Measurements from ENCODE around the gene TCF4.

Gene TCF4

DNA sequence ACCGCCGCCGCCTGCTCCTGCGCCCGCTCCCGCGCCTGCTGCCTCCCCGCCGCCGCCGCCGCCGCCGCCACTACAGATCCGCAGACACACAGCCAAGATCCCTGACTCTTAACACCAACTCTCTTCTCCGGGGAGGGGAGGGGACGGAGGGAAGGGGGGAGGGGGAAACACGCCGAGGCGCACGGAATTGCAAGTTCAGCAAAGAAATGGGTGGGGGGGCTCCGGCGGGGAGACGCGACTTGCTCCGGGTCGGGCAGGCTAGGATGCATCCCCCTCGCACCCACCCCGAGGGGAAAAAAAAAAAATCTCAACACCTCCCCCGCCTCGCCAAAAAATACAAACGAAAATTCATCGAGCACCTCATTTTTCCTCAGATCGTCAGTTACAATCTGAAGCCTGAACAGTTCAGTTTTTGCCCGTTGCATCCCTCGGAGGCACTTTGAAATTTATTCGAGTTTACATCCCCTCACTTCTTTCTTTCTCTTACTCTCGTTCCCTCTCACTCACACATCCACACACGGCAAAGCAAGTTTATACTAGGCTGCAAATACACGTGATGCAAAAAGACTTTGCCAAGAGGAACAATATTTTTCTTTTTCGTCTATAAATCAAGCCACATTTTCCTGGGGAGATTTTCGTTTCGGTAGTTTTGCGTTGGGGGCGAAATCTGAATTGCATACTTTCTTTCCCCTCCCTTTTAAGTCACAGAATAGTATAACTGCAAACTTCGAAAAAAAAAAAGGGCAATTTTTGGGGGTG is at the start of gene TCF4:
TSS of gene TCF4 (minus strand) at position 82 of the 759 bp plus-strand sequence. CDS start 1,076 bp downstream, outside the sequence.
- DNase-seq, result peak; percentile 52

DNA sequence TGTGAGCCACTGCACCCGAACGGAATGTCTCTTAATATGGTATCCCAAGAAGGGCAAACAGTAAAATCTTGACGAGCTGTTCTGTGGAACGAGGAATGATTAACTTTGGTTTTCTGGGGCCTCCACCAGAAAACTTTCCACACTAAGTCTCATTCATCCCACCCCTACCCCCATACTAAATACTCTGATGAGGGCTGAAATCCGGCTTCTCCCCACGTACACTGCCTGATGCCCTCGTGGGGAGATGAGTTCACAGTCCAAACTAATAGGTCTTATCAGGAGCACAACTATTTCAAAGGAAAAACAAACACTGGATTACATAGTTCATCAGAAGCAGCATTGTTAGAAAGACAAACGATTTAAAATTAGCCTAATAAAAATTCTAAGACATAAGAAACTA is 49.2 kb upstream of the TCF4 start:
- DNase-seq, result no peak

DNA sequence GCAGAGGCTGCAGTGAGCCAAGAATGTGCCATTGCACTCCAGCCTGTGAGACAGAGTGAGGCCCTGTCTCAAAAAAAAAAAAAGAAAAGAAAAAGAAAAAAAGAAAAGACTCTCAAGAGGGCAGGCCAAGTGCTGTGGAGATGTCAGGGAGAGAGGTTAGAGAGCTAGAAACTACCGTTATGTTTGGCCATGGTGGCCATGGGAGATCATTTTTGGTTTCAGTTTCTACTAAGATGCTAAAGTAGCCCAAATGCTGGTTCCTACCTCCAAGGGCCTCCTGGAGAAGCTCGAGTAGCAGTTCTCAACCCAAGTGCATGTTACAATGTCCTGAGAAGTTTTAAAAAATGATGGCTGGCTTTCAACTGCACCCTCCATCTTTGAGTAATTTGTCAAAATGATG is 47.4 kb upstream of the TCF4 start:
- peak; percentile 9 for DNase-seq

DNA sequence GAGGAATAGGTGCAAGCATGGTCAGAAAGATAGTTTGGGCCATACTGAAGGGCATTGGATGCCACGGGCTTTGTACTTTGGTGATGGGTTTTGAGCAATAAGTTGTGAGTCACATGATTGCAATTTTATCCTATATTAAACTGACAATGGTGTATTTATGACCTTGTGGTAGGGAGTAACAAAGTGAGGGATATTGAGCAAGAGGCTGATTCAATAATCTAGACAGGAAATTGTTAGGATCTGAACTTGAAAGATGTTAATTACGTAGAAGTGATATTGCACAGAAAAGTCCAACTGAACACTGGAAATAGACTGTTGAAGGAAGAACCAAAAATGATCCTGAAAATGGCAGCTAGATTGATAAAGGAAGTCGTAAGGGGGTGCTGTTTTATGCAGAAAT is 46.6 kb upstream of the TCF4 start:
- DNase-seq, result peak; percentile 7

DNA sequence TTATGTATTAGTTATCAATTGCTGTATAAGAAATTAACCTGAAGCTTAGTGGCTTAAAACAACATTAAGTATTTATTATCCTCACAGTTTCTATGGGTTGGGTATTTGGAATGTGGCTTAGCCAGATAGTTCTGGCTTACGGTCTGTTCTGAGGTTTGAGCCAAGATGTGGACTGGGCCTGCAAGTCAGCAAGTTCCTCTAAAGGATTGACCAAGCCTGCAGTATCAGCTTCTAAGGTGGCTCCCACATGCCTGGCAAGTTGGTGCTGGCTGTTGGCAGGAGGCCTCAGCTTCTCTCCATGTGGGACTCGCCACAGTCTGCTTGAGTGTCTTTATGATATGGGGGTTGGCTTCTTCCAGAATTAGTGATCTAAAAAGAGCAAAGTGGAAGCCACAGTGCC is 45.0 kb upstream of the TCF4 start:
- no peak for DNase-seq

DNA sequence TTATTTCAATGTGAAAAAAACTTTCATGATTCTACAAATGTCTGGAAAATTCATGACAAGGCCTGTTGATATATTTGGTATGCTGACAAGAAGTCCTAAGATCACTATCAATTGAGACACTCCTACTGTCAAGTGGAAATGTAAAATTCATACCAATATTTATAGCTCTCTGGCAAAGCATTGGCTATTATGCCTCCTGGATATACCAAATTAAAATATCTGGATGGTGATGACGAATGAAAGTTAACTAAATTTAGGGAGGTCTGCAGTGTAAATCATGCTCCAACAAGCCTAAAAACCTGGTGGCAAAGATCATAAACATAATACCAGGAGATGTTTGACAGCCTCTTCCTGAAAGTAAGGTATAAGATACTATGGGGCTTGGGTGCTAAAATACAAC is 41.1 kb upstream of the TCF4 start:
- DNase-seq, result no peak

DNA sequence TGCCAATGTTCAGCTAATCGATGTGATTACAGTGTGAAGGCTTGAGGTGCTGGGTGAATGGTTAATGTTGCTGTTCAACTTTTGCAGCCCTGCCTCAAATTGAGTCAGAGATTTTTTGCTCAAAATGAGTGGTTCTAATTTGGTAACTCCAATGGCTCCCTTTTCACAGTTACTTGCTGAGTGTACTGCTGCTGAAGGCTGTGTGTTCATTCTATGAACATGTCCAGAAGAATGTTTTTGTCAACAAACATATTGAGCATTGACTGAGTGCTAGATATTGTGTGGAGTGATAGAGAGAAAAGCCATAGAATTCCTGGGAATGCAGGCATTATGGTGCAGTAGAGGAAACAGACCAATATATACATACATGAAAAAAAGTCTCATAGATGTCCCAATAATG is 39.0 kb upstream of the TCF4 start:
- DNase-seq, result no peak

DNA sequence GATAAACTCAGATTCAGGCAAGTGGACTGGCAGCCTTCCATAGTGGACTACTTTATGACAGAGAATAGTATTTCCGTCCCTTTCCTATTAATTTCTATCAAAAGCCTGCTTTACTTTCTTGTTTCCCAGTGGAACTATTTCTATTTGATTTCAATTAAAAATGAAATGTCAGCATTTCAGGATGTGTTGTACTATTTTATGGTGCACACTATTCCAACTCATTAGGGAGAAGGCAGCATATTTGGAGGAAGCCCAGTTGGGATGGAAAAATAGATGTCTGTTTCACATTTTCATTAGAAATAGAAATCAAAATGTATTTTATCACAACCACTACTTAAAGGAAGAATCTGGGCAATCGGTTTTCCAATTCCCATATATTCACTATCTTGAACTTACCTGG is 37.9 kb upstream of the TCF4 start:
- no peak for DNase-seq

DNA sequence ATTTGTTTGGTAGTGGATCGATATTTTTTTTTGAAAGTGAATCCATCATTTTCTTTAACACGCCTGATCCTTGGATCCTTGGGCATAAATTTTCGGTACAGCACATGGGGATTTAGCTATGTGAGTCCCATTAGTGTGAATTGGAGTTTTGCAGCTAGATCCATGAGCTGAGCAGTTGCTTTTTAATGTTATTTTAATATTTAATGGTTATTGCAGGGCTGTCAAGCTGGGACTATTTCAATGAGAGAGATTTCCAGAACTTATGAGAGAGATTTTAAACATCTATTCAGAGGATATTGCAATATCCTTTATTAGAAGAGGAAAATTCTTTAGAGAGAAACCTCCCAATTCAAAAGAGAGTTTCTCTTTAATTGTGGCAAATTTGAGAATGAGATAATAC is 35.6 kb upstream of the TCF4 start:
- DNase-seq, result no peak

DNA sequence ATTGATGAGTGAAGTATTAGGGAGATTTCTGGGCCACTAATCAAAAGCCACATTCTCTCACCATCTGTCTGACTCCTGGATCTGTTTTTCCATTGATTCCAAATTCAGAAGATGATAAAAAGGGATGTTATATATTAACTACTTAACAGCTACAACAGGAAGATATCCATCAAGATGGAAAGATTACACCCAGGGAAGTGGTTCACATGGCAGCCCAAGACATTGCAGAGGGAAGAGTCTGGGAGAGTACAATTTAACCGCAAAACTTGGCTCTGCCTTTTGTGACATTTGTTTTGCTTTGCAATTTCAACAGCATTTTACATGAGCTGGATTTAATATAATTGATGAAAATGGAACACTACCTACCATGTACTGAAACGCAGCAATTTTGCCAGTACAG is 22.5 kb upstream of the TCF4 start:
- no peak for DNase-seq

DNA sequence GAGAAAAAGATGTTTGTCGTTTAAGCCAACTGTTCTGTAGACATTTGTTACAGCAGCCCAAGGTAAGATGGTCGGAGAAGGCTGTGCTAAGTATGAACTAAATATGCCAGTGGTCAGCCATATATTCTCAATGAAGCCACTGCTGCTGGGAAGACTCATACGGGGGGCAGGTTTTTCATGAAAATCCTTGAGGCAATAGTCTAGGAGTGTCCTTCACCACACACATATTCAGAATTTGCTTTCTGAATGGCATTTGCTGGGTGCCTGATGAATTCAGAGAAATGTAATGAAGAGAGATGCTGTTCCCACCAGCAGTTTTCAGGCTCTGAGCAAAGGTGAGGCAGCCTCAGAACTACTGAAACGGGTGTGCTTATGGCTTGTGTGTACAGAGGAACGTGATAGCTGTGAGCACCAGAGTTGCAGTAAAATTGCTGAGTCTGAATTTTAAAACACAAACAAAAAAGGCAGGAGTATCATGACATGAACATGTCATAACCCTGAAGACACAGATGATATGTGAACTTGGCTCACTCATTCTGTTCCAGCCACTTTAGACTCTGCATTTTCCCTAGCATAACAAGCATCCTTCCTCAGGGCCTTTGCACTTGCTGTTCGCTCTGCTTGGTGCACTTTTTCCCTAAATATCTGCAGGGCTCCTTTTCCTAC is 21.3 kb upstream of the TCF4 start:
- no peak for DNase-seq

DNA sequence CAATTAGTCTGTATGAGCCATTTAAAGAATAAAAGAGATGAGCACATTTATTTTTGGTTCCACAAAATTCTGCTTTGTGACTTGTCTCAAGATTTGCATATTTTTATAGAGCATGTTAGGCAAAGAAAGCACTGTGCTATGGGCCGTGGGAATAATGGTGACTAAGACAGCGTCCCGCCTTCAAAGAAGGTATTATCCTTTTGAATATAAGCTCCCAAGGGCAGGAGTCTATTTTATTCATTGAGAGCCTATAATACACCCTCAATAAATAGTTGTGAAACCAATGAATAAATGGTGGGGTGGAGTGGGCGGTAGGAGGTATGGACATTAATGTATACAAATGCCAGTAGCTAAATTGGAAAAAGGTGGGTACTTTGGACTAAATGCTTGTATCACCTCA is 20.5 kb upstream of the TCF4 start:
- DNase-seq, result no peak

DNA sequence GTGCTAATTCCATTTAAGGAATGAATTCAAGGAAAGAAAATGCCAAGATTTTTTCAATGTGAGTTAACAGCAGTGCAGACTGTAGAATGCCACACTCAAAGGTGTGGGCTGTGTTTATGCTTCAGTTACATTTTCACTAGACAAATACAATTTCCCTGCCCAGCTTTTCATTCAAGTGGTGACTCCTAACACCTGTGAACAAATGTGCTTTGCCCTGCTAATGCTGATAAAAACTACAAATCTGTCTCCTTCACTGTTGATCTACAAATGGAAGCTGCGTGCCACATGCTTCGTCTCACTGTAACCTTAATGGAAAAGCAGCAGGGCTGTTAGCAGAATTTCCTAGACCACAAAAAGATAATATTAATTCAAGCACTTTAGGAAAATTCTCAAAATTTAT is 19.8 kb upstream of the TCF4 start:
- DNase-seq, result no peak

DNA sequence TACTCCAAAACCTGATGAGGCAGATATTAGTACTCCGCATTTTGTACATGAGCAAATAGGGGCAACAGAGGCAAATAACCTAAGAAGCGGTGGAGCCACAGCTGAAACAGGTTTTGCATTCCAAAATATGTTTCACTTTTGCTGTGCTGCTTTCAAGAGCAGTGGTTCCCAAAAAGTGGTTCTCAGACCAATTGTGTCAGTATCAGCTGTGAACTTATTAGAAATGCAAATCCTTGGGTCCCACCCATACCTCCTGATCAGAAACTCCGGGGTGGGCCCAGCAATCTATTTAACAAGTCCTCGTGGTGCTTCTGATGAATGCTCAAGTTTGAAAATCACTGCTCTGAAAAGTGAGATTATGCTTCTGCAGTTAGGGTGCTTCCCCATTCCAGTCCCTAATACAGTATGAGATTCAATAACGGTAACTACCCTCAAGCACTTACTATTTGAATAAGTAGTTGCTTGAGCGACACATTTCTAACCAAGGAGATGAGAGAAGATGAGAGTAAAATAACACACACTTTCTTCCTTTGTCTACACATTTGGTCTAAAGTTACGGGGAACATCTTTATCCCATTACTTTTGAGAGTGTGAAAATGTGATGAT is 17.8 kb upstream of the TCF4 start:
- DNase-seq, result no peak

DNA sequence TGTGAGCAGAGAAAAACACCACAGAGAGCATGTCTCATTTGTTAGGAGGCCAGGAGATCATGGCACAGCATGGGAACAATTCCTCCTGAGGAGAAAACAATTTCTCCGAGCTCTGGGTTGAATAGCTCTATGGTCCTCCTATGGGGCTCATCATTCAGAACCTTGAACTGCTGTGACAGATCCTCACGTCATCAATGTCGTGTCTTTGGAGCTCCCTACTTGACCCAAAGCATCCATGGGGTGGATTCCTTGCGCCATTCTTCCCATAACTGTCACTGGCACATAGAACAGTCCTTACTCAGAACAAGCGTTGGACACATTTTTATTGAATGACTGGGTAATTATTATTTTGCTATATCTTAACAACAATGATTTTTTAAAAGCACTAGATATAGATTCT is 15.8 kb upstream of the TCF4 start:
- no peak for DNase-seq

DNA sequence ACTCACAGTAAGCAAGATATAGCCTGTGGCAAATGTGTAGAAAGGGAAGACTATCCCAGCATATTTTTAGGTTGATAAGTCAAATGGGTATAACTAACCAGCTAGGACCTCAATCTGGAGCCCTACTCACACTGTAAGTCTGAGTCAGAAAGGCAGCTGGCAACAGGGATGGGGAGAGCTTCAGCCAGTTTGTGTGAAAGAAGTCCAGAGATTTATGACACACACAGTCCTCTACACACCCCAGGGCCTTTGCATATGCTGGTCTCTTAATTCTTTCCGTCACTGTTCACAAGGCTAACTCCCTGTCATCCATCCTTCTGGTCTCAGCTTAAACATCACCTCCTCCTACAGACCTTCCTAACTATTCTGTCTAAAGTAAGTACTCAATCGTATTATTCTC is 5.9 kb upstream of the TCF4 start:
- DNase-seq, result no peak

DNA sequence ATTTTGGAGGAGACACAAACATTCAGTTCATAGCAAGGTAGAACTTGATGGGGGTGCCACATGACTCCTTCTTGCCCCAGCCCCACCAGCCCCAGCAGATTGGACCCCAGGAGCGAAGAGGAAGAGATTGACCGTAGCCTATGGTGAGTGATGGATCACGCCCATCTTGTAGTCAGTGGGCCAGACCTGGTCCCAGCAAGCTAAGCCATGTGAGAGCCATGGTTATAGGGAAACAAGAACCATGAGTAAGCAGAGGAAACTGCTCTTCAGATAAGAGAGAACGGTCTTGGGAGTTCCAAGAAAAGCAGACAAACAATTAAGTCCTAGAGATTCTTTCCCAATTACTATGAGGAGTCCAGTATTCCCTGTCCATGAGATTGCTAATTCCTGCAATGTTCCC is 4.6 kb upstream of the TCF4 start:
- no peak for DNase-seq

DNA sequence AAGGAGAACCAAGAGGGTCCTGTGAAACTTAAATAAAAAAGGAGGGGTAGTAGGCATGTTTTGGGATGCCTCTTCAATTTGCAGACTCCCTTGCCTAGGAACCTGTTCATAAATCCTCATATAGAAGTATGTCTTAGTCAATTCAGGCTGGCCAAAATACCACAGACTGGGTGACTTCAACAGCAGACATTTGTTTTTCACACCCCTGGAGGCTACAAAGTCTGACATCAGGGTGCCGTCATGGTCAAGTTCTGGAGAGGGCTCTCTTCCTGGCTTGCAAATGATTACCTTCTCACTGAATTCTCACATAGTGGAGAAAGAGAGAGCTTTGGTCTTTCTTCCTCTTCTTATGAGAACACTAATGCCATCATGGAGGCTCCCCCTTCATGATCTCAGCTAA is 4.1 kb upstream of the TCF4 start:
- no peak for DNase-seq

DNA sequence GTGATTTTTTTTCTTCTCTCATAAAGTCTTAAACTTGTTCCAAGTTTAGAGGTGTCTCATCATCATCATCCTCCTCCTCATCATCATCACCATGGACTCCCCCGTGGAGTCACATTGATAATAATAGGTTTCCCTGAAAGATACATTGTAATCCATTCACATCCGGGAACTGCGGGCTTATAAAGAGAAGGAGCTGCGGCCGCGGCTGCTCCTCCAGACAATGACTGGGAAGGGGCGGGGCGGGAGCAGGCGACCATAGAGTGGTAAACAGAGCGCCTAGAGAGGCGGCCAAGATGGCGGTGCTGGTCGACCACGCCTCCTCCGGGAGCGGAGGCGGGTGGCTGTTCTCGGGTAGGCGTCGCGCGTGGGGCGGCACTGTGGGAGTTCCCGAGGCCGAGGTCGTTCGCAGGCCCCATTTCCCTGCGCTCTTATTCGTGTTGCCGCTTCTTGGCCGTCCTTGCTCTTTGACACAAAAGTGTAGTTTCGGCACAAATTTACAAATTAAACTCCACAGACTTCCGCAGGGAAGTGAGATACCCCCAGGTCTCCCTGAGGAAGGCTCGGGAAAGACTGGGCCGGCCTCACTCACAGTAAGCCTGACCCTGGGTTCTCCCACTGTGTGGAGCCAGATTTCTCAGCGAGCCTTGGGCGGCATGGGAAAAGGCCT is 1.8 kb upstream of the TCF4 start:
- peak; percentile 96 for DNase-seq

DNA sequence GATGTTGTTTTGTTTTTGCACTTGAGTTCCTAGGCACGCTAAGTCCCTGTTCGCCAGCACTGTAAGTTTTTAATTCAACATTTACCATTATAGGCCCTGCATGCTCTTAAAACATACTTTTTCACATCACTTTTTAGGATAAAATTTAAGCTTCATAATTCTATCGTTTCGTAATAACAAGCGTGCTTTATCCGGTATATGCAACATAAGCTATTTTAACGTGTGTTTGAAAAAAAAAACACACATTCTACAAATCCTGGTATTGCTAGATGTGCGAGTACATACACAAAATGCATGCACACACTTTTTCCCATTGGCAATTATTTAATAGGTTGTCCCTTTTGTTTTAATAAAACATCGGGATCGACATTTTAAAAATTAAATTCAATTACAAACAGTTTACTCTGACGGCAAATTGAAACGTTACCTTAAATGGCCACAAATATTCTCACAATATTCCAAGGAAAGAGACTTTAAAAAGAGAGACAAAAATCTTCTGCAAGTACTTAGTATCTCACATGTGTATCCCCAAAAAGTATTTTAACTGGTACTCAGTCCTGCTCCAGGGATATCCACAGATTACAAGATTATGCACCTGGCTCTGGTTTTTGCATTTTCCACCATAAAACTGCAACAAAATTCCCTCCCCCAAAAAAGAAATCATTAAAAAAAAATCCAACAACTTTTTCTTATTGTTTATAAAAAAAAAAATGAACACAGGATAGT is 1.0 kb upstream of the TCF4 start:
- peak; percentile 7 for DNase-seq

DNA sequence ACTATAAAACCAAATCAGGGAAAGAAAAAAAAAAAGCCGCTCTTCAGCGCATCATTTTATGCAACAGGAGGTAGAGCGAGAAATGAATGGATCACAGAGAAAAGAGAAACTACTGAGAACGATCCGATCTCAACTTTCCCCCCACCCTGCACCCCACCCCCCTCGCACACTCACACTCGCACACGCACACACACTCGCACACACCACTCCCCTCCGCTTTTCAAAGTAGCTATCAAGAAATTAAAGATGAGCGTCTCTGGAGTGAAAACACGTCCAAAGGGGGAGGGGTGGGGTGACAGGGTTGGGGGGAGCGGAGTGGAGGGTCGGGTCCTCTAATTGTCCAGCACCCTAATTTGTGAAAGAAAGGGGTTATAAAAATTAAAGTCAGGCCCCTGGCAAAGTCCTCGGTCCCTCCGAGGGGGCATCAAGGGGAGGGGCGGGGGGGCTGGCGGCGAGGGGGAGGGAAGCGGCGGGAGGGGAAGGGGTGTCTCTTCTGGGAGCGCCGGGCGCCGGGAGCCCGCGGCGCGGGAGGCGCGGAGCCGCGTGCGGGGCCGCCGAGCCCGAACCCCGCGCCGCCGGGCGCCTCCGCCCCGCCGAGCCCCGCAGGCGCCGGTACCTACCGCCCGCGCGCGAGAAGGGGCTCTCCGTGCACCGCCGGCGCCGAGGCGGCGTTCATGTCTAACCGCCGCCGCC is 428 bp downstream of the TCF4 start:
- peak; percentile 35 for DNase-seq

DNA sequence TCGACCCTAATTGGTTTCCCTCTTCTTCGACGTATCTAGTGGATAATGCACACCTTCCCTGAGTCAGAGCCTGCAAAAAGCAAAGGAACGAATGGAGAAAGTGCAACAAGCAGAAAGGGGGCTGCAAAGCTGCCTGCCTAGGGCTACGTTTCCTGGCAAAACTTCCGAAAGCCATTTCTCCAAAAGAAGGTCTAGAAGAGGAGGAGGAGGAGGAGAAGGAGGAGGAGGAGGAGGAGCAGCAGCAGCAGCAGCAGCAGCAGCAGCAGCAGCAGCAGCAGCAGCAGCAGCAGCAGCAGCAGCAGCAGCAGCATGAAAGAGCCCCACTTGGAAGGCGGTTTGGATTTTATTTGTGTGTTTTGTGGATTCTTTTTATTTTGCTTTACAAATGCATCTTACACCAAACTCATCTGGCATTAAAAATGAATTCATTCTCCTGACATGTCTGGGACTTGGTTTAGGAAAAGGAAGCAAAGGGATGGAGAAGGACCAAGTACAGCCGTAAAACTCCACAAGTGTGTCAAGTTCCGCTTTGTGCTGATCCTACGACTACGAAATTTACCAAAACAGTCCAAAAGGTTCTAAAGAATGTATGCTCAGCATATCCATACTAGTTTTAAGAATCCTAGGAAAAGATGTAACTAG is 2.0 kb downstream of the TCF4 start:
- DNase-seq, result peak; percentile 14
